Erythroblast (primary cell): ENCODE data around the gene RFFL.

Experiments used
- GATA1 ChIP-seq: IDR thresholded peaks from 2 replicates; pipeline ENCODE4 v1.6.1; 2011; ENCODE audit warnings: low read depth, mild to moderate bottlenecking, control low read depth, low read length, moderate library complexity
- POLR2A ChIP-seq: IDR thresholded peaks from 2 replicates; pipeline ENCODE4 v1.6.1; 2011; ENCODE audit warnings: mild to moderate bottlenecking, low read length

- TF ChIP-seq POLR2A, result peak; percentile 50
- TF ChIP-seq GATA1, result no peak
These were observed 24.9 kb upstream of the RFFL start for GRCh38 chr17:35088356-35088880.
